Measurements from ENCODE around the gene PROX1.

Gene PROX1

GRCh38 chr1:214051786-214052185 is 64.0 kb downstream of the PROX1 start:
- H3K4me1 ChIP-seq (ENCODE audit: low read depth, poor library complexity, severe bottlenecking): no peaks in the 10 kb centered on the region
- no peak overlapping the region for H3K4me3 ChIP-seq (IDR thresholded peaks at IDR 0.05; ENCODE audit: insufficient read depth, low read depth, low read length)
- TF ChIP-seq CTCF (conservative IDR thresholded peaks at IDR 0.05; ENCODE audit: low read depth, low read length): no peak
- H2AFZ ChIP-seq (ENCODE audit: low read depth): no peak overlapping the region
- H3K27me3 ChIP-seq (ENCODE audit: insufficient read depth, low read depth): no peaks in the 10 kb centered on the region
- no peak overlapping the region for H3K4me2 ChIP-seq
- no peak overlapping the region for H3K9ac ChIP-seq
- no peaks in the 10 kb centered on the region for H3K79me2 ChIP-seq (ENCODE audit: insufficient read depth, low read depth)
- no peak overlapping the region for H3K27ac ChIP-seq
- H3K36me3 ChIP-seq (ENCODE audit: insufficient read depth): no peaks in the 10 kb centered on the region
- no peaks in the 10 kb centered on the region for H4K20me1 ChIP-seq (ENCODE audit: insufficient read depth)

GRCh38 chr1:214058076-214058475 is 70.3 kb downstream of the PROX1 start:
- no peaks in the 10 kb centered on the region for H4K20me1 ChIP-seq (ENCODE audit: insufficient read depth)
- no peak overlapping the region for H3K4me3 ChIP-seq (IDR thresholded peaks at IDR 0.05; ENCODE audit: insufficient read depth, low read depth, low read length)
- H3K36me3 ChIP-seq (ENCODE audit: insufficient read depth): no peaks in the 10 kb centered on the region
- no peaks in the 10 kb centered on the region for H3K27me3 ChIP-seq (ENCODE audit: insufficient read depth, low read depth)
- no peaks in the 10 kb centered on the region for H3K79me2 ChIP-seq (ENCODE audit: insufficient read depth, low read depth)
- H3K4me2 ChIP-seq: no peak overlapping the region
- no peak overlapping the region for H3K27ac ChIP-seq
- no peak overlapping the region for H2AFZ ChIP-seq (ENCODE audit: low read depth)
- no peaks in the 10 kb centered on the region for H3K4me1 ChIP-seq (ENCODE audit: low read depth, poor library complexity, severe bottlenecking)
- TF ChIP-seq CTCF (conservative IDR thresholded peaks at IDR 0.05; ENCODE audit: low read depth, low read length): no peak
- H3K9ac ChIP-seq: no peak overlapping the region

- H3K36me3 ChIP-seq (ENCODE audit: insufficient read depth): no peaks in the 10 kb centered on the region
- no peak overlapping the region for H3K27ac ChIP-seq
- no peaks in the 10 kb centered on the region for H3K79me2 ChIP-seq (ENCODE audit: insufficient read depth, low read depth)
- H3K4me2 ChIP-seq: no peak overlapping the region
- peaks cover under 1% of the 10 kb centered on the region for H3K4me1 ChIP-seq (ENCODE audit: low read depth, poor library complexity, severe bottlenecking)
- no peaks in the 10 kb centered on the region for H4K20me1 ChIP-seq (ENCODE audit: insufficient read depth)
- H3K4me3 ChIP-seq (IDR thresholded peaks at IDR 0.05; ENCODE audit: insufficient read depth, low read depth, low read length): no peak overlapping the region
- TF ChIP-seq CTCF (conservative IDR thresholded peaks at IDR 0.05; ENCODE audit: low read depth, low read length): no peak
- no peak overlapping the region for H3K9ac ChIP-seq
- H2AFZ ChIP-seq (ENCODE audit: low read depth): no peak overlapping the region
- H3K27me3 ChIP-seq (ENCODE audit: insufficient read depth, low read depth): no peaks in the 10 kb centered on the region
Observed at GRCh38 chr1:214066190-214066589, 78.4 kb downstream of the PROX1 start.

GRCh38 chr1:214066936-214067335 is 79.2 kb downstream of the PROX1 start:
- no peaks in the 10 kb centered on the region for H3K79me2 ChIP-seq (ENCODE audit: insufficient read depth, low read depth)
- TF ChIP-seq CTCF (conservative IDR thresholded peaks at IDR 0.05; ENCODE audit: low read depth, low read length): no peak
- H3K27me3 ChIP-seq (ENCODE audit: insufficient read depth, low read depth): no peaks in the 10 kb centered on the region

More at GRCh38 chr1:214066936-214067335, 79.2 kb downstream of the PROX1 start:
- Histone ChIP-seq H3K4me1 (ENCODE audit: low read depth, poor library complexity, severe bottlenecking) (peaks cover 8% of the 10 kb centered on the region), H3K36me3 (ENCODE audit: insufficient read depth) (no peaks in the 10 kb centered on the region), H3K4me3 (IDR thresholded peaks at IDR 0.05; ENCODE audit: insufficient read depth, low read depth, low read length) (no peak overlapping the region), H3K9ac (no peak overlapping the region), H4K20me1 (ENCODE audit: insufficient read depth) (no peaks in the 10 kb centered on the region), H2AFZ (ENCODE audit: low read depth) (no peak overlapping the region), H3K27ac (no peak overlapping the region), H3K4me2 (no peak overlapping the region)
